ENCODE measurements around the gene ATG2B.
A peak's percentile ranks its signal among the peaks of the same experiment; 100 is the strongest.

The ATG2B gene

DNA sequence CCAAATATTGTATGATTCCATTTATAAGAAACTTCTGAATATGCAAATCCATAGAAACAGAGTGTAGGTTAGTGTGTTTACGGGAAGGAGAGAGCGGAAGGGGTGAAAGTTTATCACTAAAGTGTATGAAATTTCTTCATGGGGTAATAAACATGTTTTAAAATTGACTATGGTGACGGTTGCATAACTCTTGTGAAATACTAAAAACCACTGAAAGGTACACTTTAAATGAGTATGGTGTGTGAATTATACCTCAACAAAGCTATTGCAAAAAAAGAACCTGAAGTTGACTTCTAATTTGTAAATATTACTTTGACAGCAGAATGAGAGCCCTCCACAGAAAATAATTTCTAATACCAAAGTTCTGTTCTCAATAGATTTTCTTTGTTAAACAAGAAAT, 47.1 kb downstream of the ATG2B start:
- Mint-ChIP-seq H3K4me3 (no peak overlapping the region), H3K9me3 (no peaks in the 10 kb centered on the region), H3K4me1 (ENCODE audit: low read depth) (no peaks in the 10 kb centered on the region), H3K27ac (no peak overlapping the region), H3K36me3 (ENCODE audit: low read depth) (peaks cover 72% of the 10 kb centered on the region), H3K27me3 (no peaks in the 10 kb centered on the region)
- intact Hi-C loops (cut with micrococcal nuclease): loop anchor here (10.0 kb wide), 1 partner anchor 219 kb away; no protein-coding TSS in a partner anchor

DNA sequence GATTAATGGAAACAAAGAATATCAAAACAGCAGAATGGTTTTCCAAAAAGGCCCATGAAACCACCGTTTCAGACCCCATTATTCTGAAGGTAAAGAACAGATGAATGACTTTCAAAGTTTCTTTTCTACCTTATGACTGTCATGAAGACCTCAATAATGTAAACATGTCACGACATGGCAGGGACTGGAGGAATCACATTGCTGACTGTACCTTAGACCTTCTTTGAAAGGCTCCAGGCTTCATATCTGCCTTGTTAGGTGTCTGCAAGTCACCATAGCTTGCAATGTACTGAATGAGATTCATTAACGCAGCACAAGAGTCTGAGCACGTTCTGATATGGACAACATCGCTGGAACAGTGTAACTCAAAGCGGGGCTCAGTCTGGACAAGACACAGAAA, 52.2 kb downstream of the ATG2B start:
- Mint-ChIP-seq H3K27ac (no peak overlapping the region), H3K4me1 (ENCODE audit: low read depth) (no peaks in the 10 kb centered on the region), H3K27me3 (no peaks in the 10 kb centered on the region), H3K36me3 (ENCODE audit: low read depth) (peaks cover 81% of the 10 kb centered on the region), H3K4me3 (no peak overlapping the region), H3K9me3 (no peaks in the 10 kb centered on the region)
- intact Hi-C loops (cut with micrococcal nuclease): loop anchor here (10.0 kb wide), 1 partner anchor 224 kb away; no protein-coding TSS in a partner anchor

DNA sequence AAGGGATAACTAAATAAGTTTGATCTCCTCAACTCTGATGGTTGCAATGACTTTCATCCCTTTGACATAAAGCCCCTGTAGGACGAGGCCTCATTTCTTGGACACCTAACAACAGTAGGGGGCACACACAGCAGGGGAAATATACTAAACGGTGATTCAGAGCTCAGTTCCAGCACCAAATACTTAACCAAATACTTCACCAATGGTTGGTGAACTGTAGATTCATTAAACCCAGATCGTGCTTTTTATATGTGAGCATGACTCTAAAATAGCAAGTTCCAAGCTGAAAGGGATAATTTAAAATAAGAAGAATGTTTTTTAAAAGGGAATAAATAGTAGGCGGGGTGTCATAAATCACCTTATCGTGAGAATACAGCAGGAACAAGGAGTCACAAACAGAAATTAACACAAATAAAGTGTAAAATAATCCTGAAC, 53.2 kb downstream of the ATG2B start:
- intact Hi-C loops (cut with micrococcal nuclease): loop anchor here (10.0 kb wide), 1 partner anchor 225 kb away; no protein-coding TSS in a partner anchor

DNA sequence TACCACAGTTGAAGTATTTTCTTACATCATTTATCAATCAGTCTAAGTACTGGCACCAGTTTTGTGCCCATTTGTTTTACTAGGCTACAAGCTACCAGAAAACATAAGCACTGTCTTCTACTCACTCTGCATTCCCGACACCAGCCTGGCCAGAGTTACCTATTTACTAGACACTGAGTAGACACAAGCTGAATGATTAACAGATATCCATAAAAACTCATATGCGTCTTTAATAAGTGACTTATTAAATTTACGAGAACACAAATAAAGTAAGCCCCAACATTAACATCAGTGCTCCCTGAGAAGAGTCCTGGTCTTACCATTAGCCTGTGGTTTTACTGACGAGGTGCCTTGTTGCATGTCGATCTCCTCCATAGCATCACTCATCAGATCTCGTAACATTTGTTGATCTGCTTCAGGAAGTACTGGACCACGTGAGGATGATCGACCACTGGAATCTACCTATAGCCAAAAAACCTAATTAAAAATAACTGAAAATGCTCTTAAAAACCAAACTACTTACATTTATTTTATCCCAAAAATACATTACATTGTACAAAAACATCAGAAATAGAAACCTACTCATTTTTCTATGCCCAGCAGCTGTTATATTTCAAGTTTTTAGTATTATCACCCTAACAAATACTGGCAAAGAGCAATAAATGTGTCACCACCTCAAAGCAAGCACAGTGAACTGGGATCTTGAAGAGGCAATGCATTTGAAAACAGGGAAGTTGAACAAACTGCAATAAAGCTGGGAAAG, 53.8 kb downstream of the ATG2B start:
- Mint-ChIP-seq H3K4me1 (ENCODE audit: low read depth) (no peaks in the 10 kb centered on the region), H3K27me3 (no peaks in the 10 kb centered on the region), H3K9me3 (no peaks in the 10 kb centered on the region), H3K4me3 (no peak overlapping the region), H3K36me3 (ENCODE audit: low read depth) (peaks cover 81% of the 10 kb centered on the region), H3K27ac (no peak overlapping the region)
- intact Hi-C loops (cut with micrococcal nuclease): no loop called here

More for the DNA sequence above, 53.2 kb downstream of the ATG2B start:
- Mint-ChIP-seq H3K4me1 (ENCODE audit: low read depth) (no peaks in the 10 kb centered on the region), H3K4me3 (no peak overlapping the region), H3K27me3 (no peaks in the 10 kb centered on the region), H3K36me3 (ENCODE audit: low read depth) (peaks cover 81% of the 10 kb centered on the region), H3K9me3 (no peaks in the 10 kb centered on the region), H3K27ac (no peak overlapping the region)

DNA sequence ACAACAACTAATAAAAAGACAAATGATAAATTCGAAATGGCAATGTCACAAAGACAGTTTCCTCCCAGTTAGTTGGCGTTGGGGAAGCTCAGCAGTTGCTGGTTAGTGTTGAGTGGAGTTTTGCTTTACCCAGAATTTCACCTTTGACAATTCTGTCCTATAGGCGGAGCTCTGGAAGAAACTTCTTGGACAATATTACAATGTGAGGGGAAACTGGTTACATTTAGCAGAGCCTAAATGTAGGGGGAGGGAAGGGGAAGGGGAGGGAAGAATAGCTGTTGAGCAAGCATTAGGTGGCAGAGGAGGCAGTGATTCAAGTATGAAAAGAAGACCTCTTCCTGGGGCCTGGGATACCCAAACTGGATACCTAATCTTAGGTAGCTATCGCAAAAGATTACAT, 55.7 kb downstream of the ATG2B start:
- no peak overlapping the region for H3K4me3 Mint-ChIP-seq
- H3K36me3 Mint-ChIP-seq (ENCODE audit: low read depth): peaks cover 81% of the 10 kb centered on the region
- intact Hi-C loops (cut with micrococcal nuclease): no loop called here

DNA sequence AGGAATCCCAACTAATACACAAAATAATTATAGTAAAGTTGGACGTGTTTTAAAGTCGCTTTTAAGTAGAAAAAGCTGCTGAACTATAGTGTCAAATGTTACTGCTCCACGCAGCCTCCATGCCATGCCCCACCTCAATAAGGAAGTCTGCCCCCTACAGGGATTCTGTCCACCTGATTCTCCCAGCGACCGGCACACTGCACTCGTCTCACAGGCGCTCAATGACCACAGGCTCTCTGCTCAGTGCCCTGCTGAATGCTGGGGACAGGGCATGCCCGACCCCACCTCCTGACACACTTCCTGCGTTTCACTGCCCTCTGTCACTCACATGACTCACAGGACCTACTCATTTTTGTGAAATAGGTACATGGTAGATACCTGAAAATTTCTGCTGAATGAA, 58.2 kb downstream of the ATG2B start:
- H3K4me1 Mint-ChIP-seq (ENCODE audit: low read depth): no peaks in the 10 kb centered on the region
- intact Hi-C loops (cut with micrococcal nuclease): no loop called here
- H3K27me3 Mint-ChIP-seq: no peaks in the 10 kb centered on the region
- H3K4me3 Mint-ChIP-seq: no peak overlapping the region
- peaks cover 81% of the 10 kb centered on the region for H3K36me3 Mint-ChIP-seq (ENCODE audit: low read depth)
- H3K9me3 Mint-ChIP-seq: no peaks in the 10 kb centered on the region
- H3K27ac Mint-ChIP-seq: no peak overlapping the region

More for the DNA sequence above, 55.7 kb downstream of the ATG2B start:
- Mint-ChIP-seq H3K27ac (no peak overlapping the region), H3K27me3 (no peaks in the 10 kb centered on the region), H3K9me3 (no peaks in the 10 kb centered on the region), H3K4me1 (ENCODE audit: low read depth) (no peaks in the 10 kb centered on the region)

DNA sequence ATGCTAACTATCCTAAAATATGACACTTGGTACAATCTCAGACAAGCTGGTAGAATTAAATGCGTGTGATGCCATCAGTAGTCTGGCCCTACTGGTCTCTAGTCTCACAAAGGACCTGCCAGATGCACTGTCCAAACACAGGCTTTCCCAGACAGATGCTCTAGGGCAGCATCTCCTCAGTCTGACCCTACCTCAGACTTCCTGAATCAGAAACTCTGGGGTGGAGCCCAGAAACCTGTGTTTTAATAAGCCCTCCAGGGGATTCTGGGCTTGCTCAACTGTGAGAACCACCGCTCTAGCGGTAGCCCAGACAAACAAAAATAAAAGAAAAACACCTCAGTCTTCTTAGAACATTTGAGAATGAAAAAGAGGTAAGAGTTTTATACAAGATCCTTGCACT, 59.2 kb downstream of the ATG2B start:
- Mint-ChIP-seq H3K4me3 (no peak overlapping the region), H3K27me3 (no peaks in the 10 kb centered on the region), H3K27ac (no peak overlapping the region), H3K4me1 (ENCODE audit: low read depth) (no peaks in the 10 kb centered on the region), H3K9me3 (no peaks in the 10 kb centered on the region), H3K36me3 (ENCODE audit: low read depth) (peaks cover 79% of the 10 kb centered on the region)
- intact Hi-C loops (cut with micrococcal nuclease): no loop called here

DNA sequence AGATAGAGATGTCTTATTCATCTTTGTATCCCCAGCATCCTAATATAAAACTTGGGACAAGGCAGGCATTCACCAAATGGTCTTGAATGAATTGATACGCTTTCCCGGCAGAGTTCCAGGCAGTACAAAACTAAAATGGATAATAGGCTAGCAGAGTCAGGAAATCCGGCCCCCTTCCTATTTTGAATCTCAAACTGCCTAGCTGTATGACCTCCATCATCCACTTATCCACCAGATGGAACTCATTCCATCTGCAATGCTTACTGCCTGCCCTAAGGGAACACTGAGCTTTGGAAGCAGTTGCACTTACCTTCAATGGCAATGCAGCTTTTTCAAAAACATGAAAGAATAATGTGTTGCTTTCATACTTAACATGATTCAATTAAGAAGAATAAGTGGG, 63.7 kb downstream of the ATG2B start:
- intact Hi-C loops (cut with micrococcal nuclease): no loop called here
- H3K27ac Mint-ChIP-seq: no peak overlapping the region

DNA sequence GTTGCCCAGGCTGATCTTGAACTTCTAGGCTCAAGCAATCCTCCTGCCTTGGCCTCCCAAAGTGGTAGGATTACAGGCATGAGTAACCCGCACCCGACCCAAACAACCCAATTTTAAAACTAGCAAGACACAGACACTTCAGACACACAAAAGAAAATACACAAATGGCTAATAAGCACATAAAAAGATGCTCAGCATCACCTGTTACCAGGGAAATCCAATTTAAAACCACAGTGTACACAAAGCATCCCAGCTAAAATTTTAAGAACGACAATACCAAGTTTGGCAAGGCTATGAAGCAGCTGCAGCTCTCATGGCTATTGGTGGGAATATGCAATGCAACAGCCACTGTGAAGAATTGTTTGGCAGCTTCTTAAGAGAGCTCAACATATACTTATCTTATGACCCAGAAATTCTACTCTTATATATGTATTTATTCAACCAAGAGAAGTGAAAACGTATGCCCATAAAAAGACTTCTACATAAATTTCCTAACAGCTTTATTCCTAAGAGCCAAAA, 65.1 kb downstream of the ATG2B start:
- Mint-ChIP-seq H3K4me3 (no peak overlapping the region), H3K27me3 (no peaks in the 10 kb centered on the region), H3K9me3 (no peaks in the 10 kb centered on the region), H3K4me1 (ENCODE audit: low read depth) (no peaks in the 10 kb centered on the region), H3K36me3 (ENCODE audit: low read depth) (peaks cover 43% of the 10 kb centered on the region), H3K27ac (no peak overlapping the region)
- intact Hi-C loops (cut with micrococcal nuclease): loop anchor here (1.0 kb wide), 1 partner anchor 126 kb away; no protein-coding TSS in a partner anchor

More for the DNA sequence above, 63.7 kb downstream of the ATG2B start:
- no peaks in the 10 kb centered on the region for H3K27me3 Mint-ChIP-seq
- H3K4me3 Mint-ChIP-seq: no peak overlapping the region
- no peaks in the 10 kb centered on the region for H3K9me3 Mint-ChIP-seq
- H3K4me1 Mint-ChIP-seq (ENCODE audit: low read depth): no peaks in the 10 kb centered on the region
- peaks cover 45% of the 10 kb centered on the region for H3K36me3 Mint-ChIP-seq (ENCODE audit: low read depth)

DNA sequence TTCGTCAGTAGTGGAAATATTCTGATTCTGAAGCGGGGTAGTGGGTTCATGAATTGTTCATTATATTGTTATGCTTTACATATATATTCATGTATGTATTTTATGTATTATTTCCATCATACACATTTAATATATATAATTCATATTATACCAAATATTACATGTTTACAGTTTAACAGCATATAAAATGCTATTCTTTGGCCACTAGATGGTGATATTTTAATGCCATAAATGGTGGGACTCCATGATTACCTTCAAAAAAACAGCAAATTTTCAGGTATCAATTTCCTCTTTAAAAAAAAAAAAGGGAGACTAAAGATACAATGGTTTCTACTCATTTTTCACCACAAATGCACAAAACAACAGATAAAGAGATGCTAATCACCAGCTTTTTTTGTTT, 66.1 kb downstream of the ATG2B start:
- Mint-ChIP-seq H3K4me3 (no peak overlapping the region), H3K27me3 (no peaks in the 10 kb centered on the region), H3K36me3 (ENCODE audit: low read depth) (peaks cover 37% of the 10 kb centered on the region), H3K9me3 (no peaks in the 10 kb centered on the region), H3K27ac (no peak overlapping the region), H3K4me1 (ENCODE audit: low read depth) (no peaks in the 10 kb centered on the region)
- intact Hi-C loops (cut with micrococcal nuclease): loop anchor here (1.0 kb wide), 1 partner anchor 127 kb away; no protein-coding TSS in a partner anchor

DNA sequence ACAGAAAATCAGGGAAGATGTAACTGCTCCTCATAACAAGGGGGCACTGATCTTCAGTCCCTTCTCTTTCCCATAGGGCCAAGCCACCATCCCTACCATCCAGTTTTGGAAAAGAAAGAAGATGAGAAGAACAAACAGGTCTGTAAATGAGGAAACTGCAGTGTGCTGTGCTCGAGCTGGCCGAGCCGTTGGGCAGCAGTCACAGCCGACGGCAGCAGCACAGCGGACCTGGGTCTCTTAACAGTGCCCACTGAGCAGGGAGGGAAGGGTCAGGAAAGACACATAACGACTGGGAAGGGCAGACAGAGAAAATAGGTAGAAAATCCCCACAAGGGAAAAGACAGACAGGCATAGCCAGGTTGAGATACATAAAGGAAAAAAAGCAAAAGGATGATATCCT, 68.9 kb downstream of the ATG2B start:
- intact Hi-C loops (cut with micrococcal nuclease): no loop called here
- Mint-ChIP-seq H3K4me1 (ENCODE audit: low read depth) (no peaks in the 10 kb centered on the region), H3K9me3 (no peaks in the 10 kb centered on the region), H3K27me3 (no peaks in the 10 kb centered on the region), H3K36me3 (ENCODE audit: low read depth) (peaks cover 45% of the 10 kb centered on the region), H3K4me3 (no peak overlapping the region), H3K27ac (no peak overlapping the region)

DNA sequence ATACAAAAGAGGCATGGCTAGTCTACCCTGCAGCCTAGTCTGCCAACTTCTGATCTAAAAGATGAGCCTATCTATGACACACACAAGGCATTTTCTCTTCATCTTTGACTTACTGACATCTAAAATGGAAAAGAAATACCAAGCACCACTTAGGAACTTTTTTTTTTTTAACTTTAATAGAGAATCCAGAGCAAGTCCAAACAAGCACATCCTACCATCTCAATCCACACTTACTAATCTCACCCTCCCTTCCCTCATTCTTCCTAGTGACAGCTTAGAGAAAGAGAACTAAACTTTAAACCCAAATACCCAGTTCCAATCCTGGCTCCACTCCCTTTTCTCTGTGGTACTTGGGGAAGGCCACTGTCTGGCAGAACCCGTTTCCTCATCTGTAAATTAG, 75.3 kb downstream of the ATG2B start:
- Mint-ChIP-seq H3K27me3 (no peaks in the 10 kb centered on the region), H3K4me1 (ENCODE audit: low read depth) (no peaks in the 10 kb centered on the region), H3K4me3 (no peak overlapping the region), H3K27ac (no peak overlapping the region), H3K36me3 (ENCODE audit: low read depth) (peaks cover 77% of the 10 kb centered on the region), H3K9me3 (no peaks in the 10 kb centered on the region)
- intact Hi-C loops (cut with micrococcal nuclease): no loop called here

DNA sequence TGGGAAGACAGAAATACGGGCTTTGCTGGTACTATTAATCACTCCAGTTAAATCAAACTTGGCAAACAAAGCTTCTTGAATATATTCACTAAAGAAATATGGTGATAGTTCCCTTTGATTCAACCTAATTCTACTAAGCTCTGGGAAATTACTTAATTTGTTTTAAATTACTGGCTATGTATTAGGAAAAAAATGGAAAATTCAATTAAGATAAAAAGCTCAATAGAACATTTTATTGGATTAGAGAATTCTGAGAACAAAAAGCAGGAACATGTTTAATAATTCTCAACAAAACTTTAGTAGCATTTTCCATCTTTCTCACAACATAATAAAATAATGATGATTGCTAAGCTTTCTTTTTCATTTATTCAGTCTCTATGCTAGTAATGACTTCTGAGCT, 76.9 kb downstream of the ATG2B start:
- Mint-ChIP-seq H3K27me3 (no peaks in the 10 kb centered on the region), H3K4me3 (no peak overlapping the region), H3K36me3 (ENCODE audit: low read depth) (peaks cover 68% of the 10 kb centered on the region), H3K9me3 (no peaks in the 10 kb centered on the region), H3K27ac (no peak overlapping the region), H3K4me1 (ENCODE audit: low read depth) (no peaks in the 10 kb centered on the region)
- intact Hi-C loops (cut with micrococcal nuclease): no loop called here

DNA sequence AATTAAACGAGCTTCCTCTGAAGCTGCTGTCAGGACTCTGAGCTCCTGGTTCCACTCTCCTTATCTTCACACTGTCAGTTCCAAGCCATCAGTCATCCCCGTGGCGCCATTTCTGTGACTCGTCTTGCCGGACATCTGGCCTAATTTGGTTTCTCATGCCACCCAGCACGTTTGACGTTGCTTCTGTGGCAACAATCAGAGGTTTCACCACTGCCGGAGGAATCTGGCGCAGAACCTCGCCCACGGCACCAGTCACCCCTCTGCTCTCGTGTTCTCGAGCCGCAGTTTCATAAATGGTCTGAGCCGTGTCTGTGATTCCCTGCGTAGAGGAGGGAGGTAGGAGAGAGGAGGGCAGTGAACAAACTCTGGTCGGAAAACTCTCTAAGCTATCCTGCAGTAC, 77.5 kb downstream of the ATG2B start:
- Mint-ChIP-seq H3K9me3 (no peaks in the 10 kb centered on the region), H3K27me3 (no peaks in the 10 kb centered on the region), H3K36me3 (ENCODE audit: low read depth) (peaks cover 66% of the 10 kb centered on the region), H3K27ac (peak overlapping the region; percentile 13), H3K4me3 (no peak overlapping the region), H3K4me1 (ENCODE audit: low read depth) (no peaks in the 10 kb centered on the region)
- intact Hi-C loops (cut with micrococcal nuclease): no loop called here

All from dendritic cell treated with granulocyte-macrophage colony-stimulating factor and Interleukin-4, amounts not matched to agents 40 ng/mL and 50 ng/mL, for 4 days (primary cell).